Measurements from ENCODE around the gene GHR.

GHR gene

GRCh38 chr5:42454216-42454995 lies 31.2 kb downstream of the GHR start (continued):
- TF ChIP-seq, protein P1, sequence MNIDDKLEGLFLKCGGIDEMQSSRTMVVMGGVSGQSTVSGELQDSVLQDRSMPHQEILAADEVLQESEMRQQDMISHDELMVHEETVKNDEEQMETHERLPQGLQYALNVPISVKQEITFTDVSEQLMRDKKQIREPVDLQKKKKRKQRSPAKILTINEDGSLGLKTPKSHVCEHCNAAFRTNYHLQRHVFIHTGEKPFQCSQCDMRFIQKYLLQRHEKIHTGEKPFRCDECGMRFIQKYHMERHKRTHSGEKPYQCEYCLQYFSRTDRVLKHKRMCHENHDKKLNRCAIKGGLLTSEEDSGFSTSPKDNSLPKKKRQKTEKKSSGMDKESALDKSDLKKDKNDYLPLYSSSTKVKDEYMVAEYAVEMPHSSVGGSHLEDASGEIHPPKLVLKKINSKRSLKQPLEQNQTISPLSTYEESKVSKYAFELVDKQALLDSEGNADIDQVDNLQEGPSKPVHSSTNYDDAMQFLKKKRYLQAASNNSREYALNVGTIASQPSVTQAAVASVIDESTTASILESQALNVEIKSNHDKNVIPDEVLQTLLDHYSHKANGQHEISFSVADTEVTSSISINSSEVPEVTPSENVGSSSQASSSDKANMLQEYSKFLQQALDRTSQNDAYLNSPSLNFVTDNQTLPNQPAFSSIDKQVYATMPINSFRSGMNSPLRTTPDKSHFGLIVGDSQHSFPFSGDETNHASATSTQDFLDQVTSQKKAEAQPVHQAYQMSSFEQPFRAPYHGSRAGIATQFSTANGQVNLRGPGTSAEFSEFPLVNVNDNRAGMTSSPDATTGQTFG (tag by site-specific recombination; IDR thresholded peaks at IDR 0.05; ENCODE audit: borderline replicate concordance): no peak
- TF ChIP-seq ZNF350 (tag by site-specific recombination; IDR thresholded peaks at IDR 0.05): no peak
- no peak for TF ChIP-seq RBAK (tag by site-specific recombination; IDR thresholded peaks at IDR 0.05)
- no peak for TF ChIP-seq ZNF791 (tag by site-specific recombination; IDR thresholded peaks at IDR 0.05)
- TF ChIP-seq, protein P2, sequence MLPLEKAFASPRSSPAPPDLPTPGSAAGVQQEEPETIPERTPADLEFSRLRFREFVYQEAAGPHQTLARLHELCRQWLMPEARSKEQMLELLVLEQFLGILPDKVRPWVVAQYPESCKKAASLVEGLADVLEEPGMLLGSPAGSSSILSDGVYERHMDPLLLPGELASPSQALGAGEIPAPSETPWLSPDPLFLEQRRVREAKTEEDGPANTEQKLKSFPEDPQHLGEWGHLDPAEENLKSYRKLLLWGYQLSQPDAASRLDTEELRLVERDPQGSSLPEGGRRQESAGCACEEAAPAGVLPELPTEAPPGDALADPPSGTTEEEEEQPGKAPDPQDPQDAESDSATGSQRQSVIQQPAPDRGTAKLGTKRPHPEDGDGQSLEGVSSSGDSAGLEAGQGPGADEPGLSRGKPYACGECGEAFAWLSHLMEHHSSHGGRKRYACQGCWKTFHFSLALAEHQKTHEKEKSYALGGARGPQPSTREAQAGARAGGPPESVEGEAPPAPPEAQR (tag by site-specific recombination; IDR thresholded peaks at IDR 0.05): no peak
- no peak for TF ChIP-seq ZNF558 (tag by site-specific recombination; IDR thresholded peaks at IDR 0.05)
- TF ChIP-seq, protein P3, sequence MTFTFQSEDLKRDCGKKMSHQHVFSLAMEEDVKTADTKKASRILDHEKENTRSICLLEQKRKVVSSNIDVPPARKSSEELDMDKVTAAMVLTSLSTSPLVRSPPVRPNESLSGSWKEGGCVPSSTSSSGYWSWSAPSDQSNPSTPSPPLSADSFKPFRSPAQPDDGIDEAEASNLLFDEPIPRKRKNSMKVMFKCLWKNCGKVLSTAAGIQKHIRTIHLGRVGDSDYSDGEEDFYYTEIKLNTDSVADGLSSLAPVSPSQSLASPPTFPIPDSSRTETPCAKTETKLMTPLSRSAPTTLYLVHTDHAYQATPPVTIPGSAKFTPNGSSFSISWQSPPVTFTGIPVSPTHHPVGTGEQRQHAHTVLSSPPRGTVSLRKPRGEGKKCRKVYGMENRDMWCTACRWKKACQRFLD (tag by site-specific recombination; IDR thresholded peaks at IDR 0.05): no peak
- TF ChIP-seq ZNF211 (tag by site-specific recombination; IDR thresholded peaks at IDR 0.05; ENCODE audit: low read depth): no peak

DNA sequence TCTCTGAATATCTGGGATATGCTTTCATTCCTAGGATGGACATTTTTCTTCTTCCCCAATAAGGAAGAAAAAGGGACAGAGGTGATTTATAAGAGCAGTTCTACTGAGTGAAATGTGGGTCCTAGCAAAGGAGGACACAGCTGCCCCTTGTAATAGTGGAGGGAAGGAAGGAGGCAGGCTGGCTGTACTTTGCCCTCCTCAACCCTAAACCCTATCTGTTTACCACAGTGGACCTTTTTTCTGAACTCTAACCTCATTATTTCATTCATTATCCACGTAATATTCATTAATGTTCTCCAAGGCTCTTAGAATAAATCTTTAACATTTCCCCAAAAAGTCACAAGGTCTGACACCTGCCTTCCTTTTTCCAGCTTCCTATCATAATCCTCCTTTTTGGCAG lies 37.8 kb downstream of the GHR start:
- Histone ChIP-seq H3K4me3 (ENCODE audit: low read depth, low read length) (no peak overlapping the region), H3K36me3 (ENCODE audit: control insufficient read depth in 2 of 2, insufficient read depth in 1 of 2, low read length in 2 of 2) (no peaks in the 10 kb centered on the region), H3K9me3 (ENCODE audit: control insufficient read depth, insufficient read depth, low read depth, low read length) (no peaks in the 10 kb centered on the region), H3K4me1 (ENCODE audit: control insufficient read depth, insufficient read depth, low read length) (no peaks in the 10 kb centered on the region), H3K27ac (ENCODE audit: extremely low read depth, low read depth, low read length) (no peak overlapping the region)
- CTCF ChIA-PET: interaction anchor here (0.6 kb wide), 1 partner anchor 37 kb away, joined by 3 read pairs; no protein-coding TSS in a partner anchor
- POLR2A ChIA-PET: no interaction called here
- TF ChIP-seq ZNF133 (tag by site-specific recombination; IDR thresholded peaks at IDR 0.05): no peak
- TF ChIP-seq ZNF214 (tag by site-specific recombination; IDR thresholded peaks at IDR 0.05; ENCODE audit: borderline replicate concordance): no peak
- TF ChIP-seq ZNF660 (tag by site-specific recombination; IDR thresholded peaks at IDR 0.05): no peak
- TF ChIP-seq, protein P1 (tag by site-specific recombination; IDR thresholded peaks at IDR 0.05; ENCODE audit: borderline replicate concordance): no peak
- TF ChIP-seq ZNF768 (tag by site-specific recombination; IDR thresholded peaks at IDR 0.05): no peak
- TF ChIP-seq GFI1B (tag by site-specific recombination; IDR thresholded peaks at IDR 0.05): no peak
- TF ChIP-seq ZNF211 (tag by site-specific recombination; IDR thresholded peaks at IDR 0.05; ENCODE audit: low read depth): no peak
- no peak for TF ChIP-seq OSR2 (tag by site-specific recombination; IDR thresholded peaks at IDR 0.05)
- no peak for TF ChIP-seq ZNF449 (tag by site-specific recombination; IDR thresholded peaks at IDR 0.05)
- TF ChIP-seq ZXDB (tag by site-specific recombination; IDR thresholded peaks at IDR 0.05): no peak
- TF ChIP-seq ZNF555 (tag by site-specific recombination; conservative IDR thresholded peaks at IDR 0.05): no peak
- no peak for TF ChIP-seq ZNF155 (tag by site-specific recombination; IDR thresholded peaks at IDR 0.05)
- TF ChIP-seq TCF7L2 (IDR thresholded peaks at IDR 0.05; ENCODE audit: borderline replicate concordance, low read depth, low read length): no peak
- TF ChIP-seq ZNF114 (tag by site-specific recombination; IDR thresholded peaks at IDR 0.05): no peak
- TF ChIP-seq ZSCAN16 (tag by site-specific recombination; IDR thresholded peaks at IDR 0.05): no peak
- no peak for TF ChIP-seq ZNF16 (tag by site-specific recombination; IDR thresholded peaks at IDR 0.05; ENCODE audit: low read depth)
